GM12878 (cell line): ENCODE results near the gene FCER1G. TPM values are rescaled to one million over a fixed set of nuclear protein-coding genes. Genes with fewer than 3 reads are reported as not detected.

Experiments used
- ATAC-seq: fragments of 200-7000 bp; cut with Tn5 transposase; 3 replicates; pipeline ENCODE4 v1.9.1; 2020; ENCODE audit warnings: mild to moderate bottlenecking, moderate library complexity
- BruUV-seq: library from RNA; stranded (reverse); fragments of 400-500 nt; replicated peaks from 2 replicates; lab custom pipeline; 2021; lab: Mats Ljungman, UMichigan
- CTCF ChIA-PET: fragments of 300-600 bp; sonication (Branson Sonifier 250); formaldehyde crosslinking; extraction: SDS; loops from one replicate; lab custom pipeline; 2021; ENCODE audit warnings: inconsistent platforms; lab: Yijun Ruan, JAX
- POLR2A ChIA-PET: fragments of 350-600 bp; formaldehyde crosslinking; extraction: SDS; loops from one replicate; lab custom pipeline; 2021; ENCODE audit warnings: inconsistent platforms; lab: Charles Lee
- RAD21 ChIA-PET: fragments of 300-600 bp; sonication (Branson Sonifier 250); formaldehyde crosslinking; loops from one replicate; lab custom pipeline; 2023; ENCODE audit warnings: antibody characterized with exemption; ENCODE audit not compliant: unreplicated experiment; lab: Charles Lee
- SMC1A ChIA-PET: fragments of 300-600 bp; sonication (Branson Sonifier 250); formaldehyde crosslinking; loops from one replicate; lab custom pipeline; 2023; ENCODE audit not compliant: unreplicated experiment, uncharacterized antibody; lab: Charles Lee
- DNase-seq: peaks from one replicate; pipeline ENCODE4 v3.0.0-alpha.2; 2011; ENCODE audit warnings: low read depth, low spot score
- FAIRE-seq: peaks from 3 replicates; lab custom pipeline; 2011; peaks lifted over from hg19 to GRCh38; lab: Jason Lieb, UNC
- H2AFZ ChIP-seq: 2 replicates; pipeline ENCODE4 v1.6.0; 2011; ENCODE audit warnings: low read depth, low read length, control low read depth; ENCODE audit not compliant: control insufficient read depth
- H3K27ac ChIP-seq: 2 replicates; pipeline ENCODE4 v1.5.1; 2011; ENCODE audit warnings: control low read depth; ENCODE audit not compliant: control insufficient read depth, insufficient read depth
- H3K27me3 ChIP-seq, 2 experiments: replicated peaks in 1 of 2; 2 replicates each; pipeline versions ENCODE4 v1.6.0 to v1.6.1; 2011; ENCODE audit warnings: low read length in 1 of 2; ENCODE audit not compliant: control insufficient read depth in 2 of 2, insufficient read depth in 2 of 2
- H3K36me3 ChIP-seq, 2 experiments: 2 replicates each; pipeline ENCODE4 v1.5.1; 2011; ENCODE audit warnings: low read length in 1 of 2; ENCODE audit not compliant: control insufficient read depth in 2 of 2, insufficient read depth in 2 of 2
- H3K4me1 ChIP-seq: 2 replicates; pipeline ENCODE4 v1.6.1; 2011; ENCODE audit warnings: mild to moderate bottlenecking, low read length, moderate library complexity, mixed read lengths; ENCODE audit not compliant: control insufficient read depth, insufficient read depth
- H3K4me2 ChIP-seq: 2 replicates; pipeline ENCODE4 v1.6.0; 2011; ENCODE audit warnings: control low read depth; ENCODE audit not compliant: control insufficient read depth, insufficient read depth
- H3K4me3 ChIP-seq: fragments of 200-600 bp; sonication (generic); 2 replicates; pipeline ENCODE4 v1.5.1; 2016
- H3K79me2 ChIP-seq: 2 replicates; pipeline ENCODE4 v1.6.0; 2011; ENCODE audit warnings: low read length; ENCODE audit not compliant: control insufficient read depth, insufficient read depth
- H3K9ac ChIP-seq: 2 replicates; pipeline ENCODE4 v1.8.0; 2011; ENCODE audit warnings: low read length, control low read depth, mixed read lengths; ENCODE audit not compliant: control insufficient read depth, insufficient read depth
- H3K9me3 ChIP-seq: replicated peaks from 3 replicates; pipeline ENCODE4 v1.5.1; 2011; ENCODE audit warnings: mild to moderate bottlenecking, low read length; ENCODE audit not compliant: control insufficient read depth, insufficient read depth
- H4K20me1 ChIP-seq: 2 replicates; pipeline ENCODE4 v1.6.0; 2011; ENCODE audit not compliant: control insufficient read depth, insufficient read depth
- ATF7 ChIP-seq: fragments of 450-650 bp; IDR thresholded peaks from 2 replicates; pipeline ENCODE4 v1.6.1; 2016; ENCODE audit warnings: low read depth, mild to moderate bottlenecking
- CEBPB ChIP-seq, 2 experiments: fragments of 150-350 bp in 1 of 2; IDR thresholded peaks; 2 replicates each; pipeline ENCODE4 v1.6.1; 2012 to 2014; ENCODE audit warnings: low read depth in 2 of 2, low read length in 2 of 2, borderline replicate concordance in 1 of 2, inconsistent platforms in 1 of 2
- GABPA ChIP-seq: IDR thresholded peaks from 2 replicates; pipeline ENCODE4 v1.6.1; 2014; ENCODE audit warnings: antibody characterized with exemption, low read depth, mild to moderate bottlenecking, inconsistent platforms
- IKZF2 ChIP-seq, 2 experiments: fragments of 450-650 bp; IDR thresholded peaks; 2 replicates each; pipeline ENCODE4 v1.6.1; 2017; ENCODE audit warnings: mild to moderate bottlenecking in 2 of 2, moderate library complexity in 2 of 2
- PML ChIP-seq: IDR thresholded peaks from 2 replicates; pipeline ENCODE4 v1.6.1; 2012; ENCODE audit warnings: low read length, inconsistent platforms
- TAF1 ChIP-seq: IDR thresholded peaks from 2 replicates; pipeline ENCODE4 v1.6.1; 2011; ENCODE audit warnings: mild to moderate bottlenecking, low read depth, low read length, borderline replicate concordance
- WGBS: methylation state at CpG from one replicate; pipeline ENCODE4 v1.1.6; 2016; ENCODE audit warnings: low lambda C conversion rate; ENCODE audit not compliant: insufficient replicate concordance, insufficient coverage; ENCODE audit errors: missing lambda C conversion rate; 5-methylcytosine and 5-hydroxymethylcytosine counted together
- in situ Hi-C: fragments of 300-500 bp; cut with MboI; formaldehyde crosslinking; loops from 9 replicates; pipeline ENCODE4 v1.14.3; 2018; ENCODE audit warnings: mixed read lengths
- intact Hi-C: fragments of 100-400 bp; cut with micrococcal nuclease; formaldehyde crosslinking; loops from one replicate; pipeline ENCODE4 v1.14.2; 2022; ENCODE audit not compliant: unreplicated experiment
- polyA plus RNA-seq, 11 experiments: library from polyadenylated mRNA; depleted of rRNA in 4 of 11; unstranded in 6 of 11; stranded (reverse) in 5 of 11; fragments of >200 nt; fragmentation: Nextera tagmentation in 4 of 11; fragmentation: Illumina TruSeq in 1 of 11; extraction: Ambion mirVana in 4 of 11; extraction: Trizol in 1 of 11; gene quantifications; 1 replicate in 1 of 11; 2 replicates in 10 of 11; pipeline versions ENCODE4 v1.2.1 to v1.2.3, GENCODE V29; 2011 to 2016; ENCODE audit warnings: inconsistent platforms in 2 of 11, missing spikeins in 2 of 11, low read depth in 1 of 11
- total RNA-seq, 4 experiments: library from RNA; depleted of rRNA in 3 of 4; stranded (reverse); fragments of >200 nt in 3 of 4; fragmentation: Illumina TruSeq in 1 of 4; extraction: Trizol in 1 of 4; gene quantifications; 2 replicates each; pipeline versions ENCODE4 v1.2.1 to v1.2.3, GENCODE V29; 2013 to 2021
- TF ChIP-seq, protein P1 (sequence below): IDR thresholded peaks from 2 replicates; pipeline ENCODE4 v1.6.1; 2011; ENCODE audit warnings: borderline replicate concordance, low read depth, mild to moderate bottlenecking, moderate library complexity, low read length; ENCODE audit not compliant: insufficient read depth, poor library complexity, severe bottlenecking

FCER1G gene
- total and polyA plus RNA-seq, 10 of the 15 experiments (the other 5 are each of a cell fraction or from before 2014, with no cell fraction given): 0.40 to 1.9 (median 0.89) TPM

DNA sequence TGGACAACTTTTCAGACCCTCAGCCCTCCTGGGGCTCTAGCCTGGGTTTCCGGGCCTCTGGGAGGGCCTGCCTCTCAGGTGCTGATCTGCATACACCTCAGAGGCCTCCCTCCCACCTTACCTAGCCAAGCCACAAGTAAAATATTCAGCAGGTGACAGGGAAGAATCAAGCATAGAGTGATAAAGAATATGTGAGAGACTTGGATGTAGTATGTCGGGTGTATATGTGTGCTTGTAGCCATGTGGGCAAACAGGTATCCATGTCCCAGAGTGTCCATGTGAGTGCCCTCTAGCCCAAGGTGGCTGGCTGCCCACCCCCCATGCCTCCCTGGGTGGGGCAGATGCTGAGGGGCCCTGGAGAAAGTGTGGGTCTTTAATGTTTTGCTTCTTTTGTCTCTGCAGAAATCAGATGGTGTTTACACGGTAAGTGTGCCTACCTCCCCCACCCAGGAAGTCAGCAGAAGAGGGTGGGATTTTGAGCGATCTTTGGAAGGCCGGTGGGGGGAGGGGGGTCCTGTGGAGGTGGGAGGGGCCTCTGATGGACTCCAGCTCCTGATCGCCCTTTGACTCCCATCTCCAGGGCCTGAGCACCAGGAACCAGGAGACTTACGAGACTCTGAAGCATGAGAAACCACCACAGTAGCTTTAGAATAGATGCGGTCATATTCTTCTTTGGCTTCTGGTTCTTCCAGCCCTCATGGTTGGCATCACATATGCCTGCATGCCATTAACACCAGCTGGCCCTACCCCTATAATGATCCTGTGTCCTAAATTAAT lies 3.4 kb downstream of the FCER1G start:
- Histone ChIP-seq H2AFZ (no peak overlapping the region), H3K4me1 (peaks cover 21% of the 10 kb centered on the region), H3K36me3 (peaks cover 2 to 9% of the 10 kb centered on the region in 2 experiments; a peak in 3 of 4 replicates), H3K27ac (no peak overlapping the region), H3K9me3 (no peaks in the 10 kb centered on the region), H3K27me3 (no peaks in the 10 kb centered on the region), H3K79me2 (no peaks in the 10 kb centered on the region), H3K4me3 (no peak overlapping the region), H3K4me2 (no peak overlapping the region), H4K20me1 (no peaks in the 10 kb centered on the region), H3K9ac (no peak overlapping the region)
- FAIRE-seq (no peak), ATAC-seq (no peak), DNase-seq (no peak)
- RAD21 ChIA-PET: interaction anchor here (0.7 to 2.1 kb wide), 6 partner anchors 7 to 164 kb away, joined by 3 to 6 read pairs (median 3); no protein-coding TSS in a partner anchor
- 52% methylated on average over 8 of the region's 8 CpGs for WGBS
- TF ChIP-seq TAF1 (no peak), CEBPB (IDR thresholded peaks at IDR 0.05; ENCODE audit: borderline replicate concordance in 1 of 2, low read depth in 2 of 2, low read length in 2 of 2) (no peak), IKZF2 (IDR thresholded peaks at IDR 0.05) (no peak), PML (no peak), GABPA (no peak), ATF7 (no peak)
- TF ChIP-seq, protein P1, sequence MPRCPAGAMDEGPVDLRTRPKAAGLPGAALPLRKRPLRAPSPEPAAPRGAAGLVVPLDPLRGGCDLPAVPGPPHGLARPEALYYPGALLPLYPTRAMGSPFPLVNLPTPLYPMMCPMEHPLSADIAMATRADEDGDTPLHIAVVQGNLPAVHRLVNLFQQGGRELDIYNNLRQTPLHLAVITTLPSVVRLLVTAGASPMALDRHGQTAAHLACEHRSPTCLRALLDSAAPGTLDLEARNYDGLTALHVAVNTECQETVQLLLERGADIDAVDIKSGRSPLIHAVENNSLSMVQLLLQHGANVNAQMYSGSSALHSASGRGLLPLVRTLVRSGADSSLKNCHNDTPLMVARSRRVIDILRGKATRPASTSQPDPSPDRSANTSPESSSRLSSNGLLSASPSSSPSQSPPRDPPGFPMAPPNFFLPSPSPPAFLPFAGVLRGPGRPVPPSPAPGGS: no peak
- CTCF ChIA-PET: interaction anchor here (1.0 to 17.1 kb wide), 9 partner anchors 8 to 163 kb away, joined by 3 to 385 read pairs (median 16); partner anchors contain the start of genes CFAP126, NDUFS2 and TOMM40L
- in situ Hi-C loops (no loop called here), intact Hi-C loops (no loop called here)
- POLR2A ChIA-PET: interaction anchor here (1.1 to 5.7 kb wide), 2 partner anchors 12 to 15 kb away, joined by 3 to 24 read pairs; partner anchors contain the start of gene NDUFS2
- no TSS peak for BruUV-seq
- SMC1A ChIA-PET: interaction anchor here (0.8 to 3.6 kb wide), 8 partner anchors 11 to 165 kb away, joined by 3 to 15 read pairs (median 4); no protein-coding TSS in a partner anchor
